Epithelial cell of proximal tubule (primary cell): ENCODE results near the gene DENND2D. TPM values are rescaled to one million over a fixed set of nuclear protein-coding genes. Genes with fewer than 3 reads are reported as not detected.

Source experiments
- DNase-seq: peaks from one replicate; pipeline ENCODE4 v3.0.0-alpha.2; 2011; ENCODE audit warnings: low read depth
- H3K4me3 ChIP-seq: 2 replicates; pipeline ENCODE4 v1.5.1; 2011; ENCODE audit warnings: low read depth, mild to moderate bottlenecking, low read length
- total RNA-seq: library from RNA; depleted of rRNA; stranded (reverse); fragments of >200 nt; gene quantifications from 2 replicates; pipeline ENCODE4 v1.2.3, GENCODE V29; 2015
- TF ChIP-seq, protein P1 (sequence below): conservative IDR thresholded peaks from 2 replicates; pipeline ENCODE4 v1.5.1; 2012; ENCODE audit warnings: low read depth, mild to moderate bottlenecking, low read length

The DENND2D gene, protein sequence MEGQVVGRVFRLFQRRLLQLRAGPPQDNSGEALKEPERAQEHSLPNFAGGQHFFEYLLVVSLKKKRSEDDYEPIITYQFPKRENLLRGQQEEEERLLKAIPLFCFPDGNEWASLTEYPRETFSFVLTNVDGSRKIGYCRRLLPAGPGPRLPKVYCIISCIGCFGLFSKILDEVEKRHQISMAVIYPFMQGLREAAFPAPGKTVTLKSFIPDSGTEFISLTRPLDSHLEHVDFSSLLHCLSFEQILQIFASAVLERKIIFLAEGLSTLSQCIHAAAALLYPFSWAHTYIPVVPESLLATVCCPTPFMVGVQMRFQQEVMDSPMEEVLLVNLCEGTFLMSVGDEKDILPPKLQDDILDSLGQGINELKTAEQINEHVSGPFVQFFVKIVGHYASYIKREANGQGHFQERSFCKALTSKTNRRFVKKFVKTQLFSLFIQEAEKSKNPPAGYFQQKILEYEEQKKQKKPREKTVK
- 8.1 and 14.8 TPM in 2 replicates for total RNA-seq

DNA sequence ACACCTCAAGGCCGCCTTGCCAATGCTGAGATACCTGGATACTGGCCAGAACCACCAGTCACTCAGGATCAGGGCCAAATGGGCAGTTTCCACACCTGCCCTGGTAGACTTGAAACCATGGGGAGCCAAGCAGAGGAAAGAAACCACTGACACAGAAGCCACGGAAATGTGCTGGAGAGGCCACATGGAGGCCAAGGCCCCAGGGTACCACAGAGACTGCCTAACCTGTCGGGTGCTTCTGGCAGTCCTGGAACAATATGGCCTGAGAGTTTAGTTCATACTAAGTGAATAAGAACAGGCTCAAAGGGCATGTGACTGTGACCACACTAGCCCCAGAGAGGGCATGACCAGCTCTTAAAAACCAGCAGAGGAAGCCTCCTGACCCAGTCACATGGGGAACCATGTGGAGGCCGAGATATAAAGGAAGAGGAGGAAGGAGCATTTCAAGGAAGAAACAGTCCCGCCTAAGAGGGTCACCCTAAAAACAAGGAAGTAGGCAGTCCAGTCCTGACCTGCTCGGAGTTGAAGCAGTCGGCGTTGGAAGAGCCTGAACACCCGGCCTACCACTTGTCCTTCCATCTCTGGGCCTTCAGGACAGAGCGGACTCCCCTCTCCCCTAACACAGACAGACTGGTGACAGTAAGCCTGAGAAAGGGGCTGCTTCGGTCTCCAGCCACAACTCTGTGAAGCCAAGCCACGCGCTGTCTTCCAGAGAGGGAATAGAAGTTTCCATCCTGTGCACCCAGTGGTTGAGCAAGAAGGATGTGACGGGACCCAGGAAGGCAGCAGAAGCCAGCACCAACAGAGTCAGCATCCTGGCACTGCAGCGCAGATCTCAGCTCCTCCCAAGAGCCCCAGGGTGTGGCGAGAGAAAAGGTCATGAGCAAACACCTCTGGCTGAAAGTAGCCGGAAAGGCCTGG is at the start of gene DENND2D:
Gene DENND2D (minus strand): TSS at position 766 of the 921 bp plus-strand sequence. CDS start 187 bp downstream, at position 579.
- no peak within 1 kb of the TSS for H3K4me3 ChIP-seq
- TF ChIP-seq, protein P1, sequence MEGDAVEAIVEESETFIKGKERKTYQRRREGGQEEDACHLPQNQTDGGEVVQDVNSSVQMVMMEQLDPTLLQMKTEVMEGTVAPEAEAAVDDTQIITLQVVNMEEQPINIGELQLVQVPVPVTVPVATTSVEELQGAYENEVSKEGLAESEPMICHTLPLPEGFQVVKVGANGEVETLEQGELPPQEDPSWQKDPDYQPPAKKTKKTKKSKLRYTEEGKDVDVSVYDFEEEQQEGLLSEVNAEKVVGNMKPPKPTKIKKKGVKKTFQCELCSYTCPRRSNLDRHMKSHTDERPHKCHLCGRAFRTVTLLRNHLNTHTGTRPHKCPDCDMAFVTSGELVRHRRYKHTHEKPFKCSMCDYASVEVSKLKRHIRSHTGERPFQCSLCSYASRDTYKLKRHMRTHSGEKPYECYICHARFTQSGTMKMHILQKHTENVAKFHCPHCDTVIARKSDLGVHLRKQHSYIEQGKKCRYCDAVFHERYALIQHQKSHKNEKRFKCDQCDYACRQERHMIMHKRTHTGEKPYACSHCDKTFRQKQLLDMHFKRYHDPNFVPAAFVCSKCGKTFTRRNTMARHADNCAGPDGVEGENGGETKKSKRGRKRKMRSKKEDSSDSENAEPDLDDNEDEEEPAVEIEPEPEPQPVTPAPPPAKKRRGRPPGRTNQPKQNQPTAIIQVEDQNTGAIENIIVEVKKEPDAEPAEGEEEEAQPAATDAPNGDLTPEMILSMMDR = no peak
- DNase-seq = no peak

DNA sequence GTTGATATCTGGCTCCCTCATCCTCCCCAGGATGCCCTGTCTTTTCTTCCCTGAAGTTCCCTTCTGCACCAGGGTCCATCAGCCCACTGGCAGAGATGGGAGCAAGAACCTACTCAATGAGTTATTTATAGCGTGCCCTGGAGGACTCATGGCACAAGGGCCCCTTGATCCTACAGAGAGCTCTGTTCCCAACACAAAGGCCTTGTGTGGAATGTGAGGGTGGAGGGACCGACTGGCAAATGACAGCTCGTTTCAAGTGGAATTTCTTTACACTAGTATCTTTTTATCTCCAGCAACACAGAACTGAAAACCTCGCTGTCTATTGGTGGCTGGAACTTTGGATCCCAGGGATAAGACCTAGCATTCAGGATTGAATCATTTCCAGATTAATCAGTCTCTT is 49.5 kb upstream of the DENND2D start:
- no peak overlapping the region for H3K4me3 ChIP-seq
- DNase-seq = no peak
- TF ChIP-seq, protein P1 = no peak

DNA sequence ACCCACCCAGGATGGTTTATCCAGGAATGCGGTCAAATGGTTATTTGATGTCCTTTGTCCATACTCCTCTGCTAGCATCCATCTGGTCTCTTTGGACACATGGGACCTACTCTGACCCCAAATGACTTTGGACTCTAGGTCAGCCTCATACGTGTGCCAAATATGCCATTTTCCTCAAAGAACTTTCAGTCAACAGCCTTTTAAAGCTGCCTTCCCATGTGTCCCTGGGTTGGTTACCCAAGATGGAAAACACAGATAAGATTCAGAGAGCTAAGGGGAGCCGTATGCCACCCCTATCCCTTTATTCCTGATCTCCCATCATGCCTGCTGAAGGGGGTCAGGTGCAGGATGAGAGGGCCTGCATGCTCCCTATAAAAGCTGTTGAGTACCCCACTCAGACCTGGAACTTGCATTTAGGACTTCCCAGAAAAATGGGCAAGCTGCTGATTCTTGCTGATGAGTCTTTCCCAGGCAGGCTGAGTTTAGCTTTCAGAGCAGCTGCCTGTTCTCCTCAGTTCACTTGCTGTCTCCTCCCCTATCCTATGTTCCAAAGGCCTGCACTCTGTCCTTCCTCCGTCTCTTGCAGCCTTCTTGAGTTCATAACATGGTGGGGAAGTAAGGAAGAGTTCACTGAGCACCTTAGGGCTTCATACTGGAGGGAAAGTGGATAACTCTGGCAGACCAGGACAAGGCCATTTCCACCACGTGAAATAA is 46.8 kb upstream of the DENND2D start:
- DNase-seq = no peak
- TF ChIP-seq, protein P1 = no peak
- no peak overlapping the region for H3K4me3 ChIP-seq

DNA sequence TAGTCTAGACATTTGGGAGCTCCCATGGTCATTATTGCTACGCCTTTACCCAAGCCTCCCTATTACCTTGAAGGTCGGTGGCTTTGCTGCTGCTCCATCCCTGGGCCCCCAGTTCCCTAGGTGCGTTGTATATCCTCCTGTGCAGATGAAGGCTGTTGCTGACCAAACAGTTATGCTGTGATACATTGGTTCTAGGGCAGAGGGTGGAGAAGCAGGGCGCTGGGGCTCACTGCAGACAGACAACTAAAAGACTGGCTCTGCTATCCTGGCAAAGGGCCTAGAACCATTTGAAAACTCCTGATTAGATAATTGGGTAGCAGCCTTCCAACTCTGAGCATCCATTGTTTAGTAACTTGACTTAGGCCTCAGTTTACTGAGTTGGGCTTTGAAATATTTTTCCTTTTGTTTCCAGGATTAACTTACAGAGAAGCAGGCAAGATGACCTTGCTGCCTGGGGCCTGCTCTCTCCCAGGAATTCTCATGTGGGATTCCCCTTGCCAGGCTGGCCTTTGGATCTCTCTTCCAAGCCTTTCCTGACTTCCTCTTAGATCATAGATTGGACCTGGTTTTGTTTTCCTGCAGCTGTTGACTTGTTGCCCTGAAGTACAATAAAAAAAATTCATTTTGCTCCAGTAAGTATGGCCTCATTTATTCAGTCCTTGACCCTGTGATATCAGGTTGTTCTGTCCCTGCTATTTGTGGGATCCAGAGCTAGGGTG is 42.5 kb upstream of the DENND2D start:
- no peak for DNase-seq
- no peak overlapping the region for H3K4me3 ChIP-seq
- TF ChIP-seq, protein P1 = no peak

DNA sequence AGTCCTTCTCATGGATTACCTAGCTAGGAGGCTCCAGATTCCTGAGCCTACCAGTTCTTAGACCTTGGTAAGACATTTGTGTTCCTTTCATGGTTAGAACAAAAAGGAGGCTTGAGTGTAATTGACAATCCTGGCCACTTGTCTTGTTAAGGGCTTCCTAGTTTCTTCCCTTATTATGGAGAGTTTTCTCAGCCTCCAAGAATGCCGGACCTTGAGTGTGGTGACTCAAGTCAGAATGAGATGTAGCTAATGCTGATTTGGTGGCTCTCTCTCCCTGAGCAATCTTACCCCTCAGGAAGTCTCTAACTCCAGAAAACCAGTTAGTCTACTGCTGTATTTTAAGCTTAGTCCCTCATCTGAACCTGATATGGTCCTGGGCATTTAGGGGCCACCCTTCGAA is 41.4 kb upstream of the DENND2D start:
- no peak for DNase-seq
- TF ChIP-seq, protein P1 = no peak
- no peak overlapping the region for H3K4me3 ChIP-seq
